ENCODE measurements around the gene HOXC10.

HOXC10 gene

GRCh38 chr12:54003625-54004024 lies 18.7 kb downstream of the HOXC10 start:
- DNase-seq (ENCODE audit: low read depth in 2 of 2): no peak

DNA sequence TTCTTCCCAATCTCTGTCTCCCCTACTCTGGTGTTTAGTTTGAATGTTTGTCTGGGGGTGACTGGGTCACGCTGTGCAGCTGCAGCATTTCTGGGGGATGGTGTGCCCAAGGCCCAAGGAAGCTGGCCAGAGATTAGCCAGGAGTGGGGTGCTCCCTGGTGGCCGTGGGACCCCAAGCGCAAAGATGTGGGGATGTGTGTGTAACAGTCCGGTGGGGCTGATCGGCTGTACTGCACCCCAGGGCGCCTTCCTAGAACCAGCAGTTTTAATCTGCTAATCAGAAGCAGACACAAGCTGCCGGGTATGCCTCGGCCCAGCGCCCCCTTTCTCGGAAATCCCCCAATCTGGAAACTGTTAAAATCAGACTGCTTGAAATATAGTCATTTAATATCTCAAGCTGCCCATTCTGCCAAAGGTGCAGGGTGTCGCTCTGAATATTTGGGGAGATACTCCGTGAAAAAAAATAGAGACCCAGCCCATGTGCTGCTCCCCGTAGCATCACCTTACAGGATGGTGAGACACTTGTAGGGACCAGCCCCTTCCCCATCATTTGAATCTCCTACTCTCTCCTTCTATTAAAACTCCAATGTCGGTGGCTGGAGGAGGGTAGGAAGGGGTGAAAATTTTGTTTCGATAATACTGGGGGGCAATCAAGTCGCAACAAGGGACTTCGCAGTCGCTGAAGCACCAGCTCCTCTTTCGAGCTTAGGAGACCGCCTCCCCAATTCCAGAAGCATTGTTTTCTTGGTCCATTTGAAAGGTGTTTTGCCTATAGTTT lies 19.3 kb downstream of the HOXC10 start:
- no peak for DNase-seq (ENCODE audit: low read depth in 2 of 2)

- no peak for DNase-seq (ENCODE audit: low read depth in 2 of 2)
Observed at GRCh38 chr12:54004841-54005530, 20.0 kb downstream of the HOXC10 start.

- no peak for DNase-seq (ENCODE audit: low read depth in 2 of 2)
Observed at GRCh38 chr12:54005531-54005852, 20.5 kb downstream of the HOXC10 start.

GRCh38 chr12:54005853-54006558 lies 21.1 kb downstream of the HOXC10 start:
- DNase-seq (ENCODE audit: low read depth in 2 of 2): peak; percentile 61 to 64

GRCh38 chr12:54006559-54007220 lies 21.7 kb downstream of the HOXC10 start:
- no peak for DNase-seq (ENCODE audit: low read depth in 2 of 2)

- no peak for DNase-seq (ENCODE audit: low read depth in 2 of 2)
Observed at GRCh38 chr12:54007538-54008259, 22.8 kb downstream of the HOXC10 start.

DNA sequence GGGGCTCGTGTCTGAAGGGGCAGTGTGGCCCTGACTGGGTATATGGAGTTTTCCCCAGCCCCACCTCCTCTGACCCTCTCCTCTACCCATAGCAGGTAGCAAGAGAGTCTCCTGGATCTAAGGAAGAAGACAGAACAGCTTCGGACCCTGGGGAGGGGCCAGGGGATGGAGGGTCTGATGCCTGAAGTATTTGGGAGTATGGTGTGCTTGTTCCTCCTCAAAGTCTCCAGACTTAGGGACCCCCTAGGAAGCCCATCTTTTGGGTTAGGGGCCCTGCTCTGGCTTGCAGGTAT lies 23.3 kb downstream of the HOXC10 start:
- DNase-seq (ENCODE audit: low read depth in 2 of 2): no peak

- no peak for DNase-seq (ENCODE audit: low read depth in 2 of 2)
Observed at GRCh38 chr12:54009171-54010052, 24.5 kb downstream of the HOXC10 start.

GRCh38 chr12:54010053-54010971 lies 25.4 kb downstream of the HOXC10 start:
- DNase-seq (ENCODE audit: low read depth in 2 of 2): no peak

DNA sequence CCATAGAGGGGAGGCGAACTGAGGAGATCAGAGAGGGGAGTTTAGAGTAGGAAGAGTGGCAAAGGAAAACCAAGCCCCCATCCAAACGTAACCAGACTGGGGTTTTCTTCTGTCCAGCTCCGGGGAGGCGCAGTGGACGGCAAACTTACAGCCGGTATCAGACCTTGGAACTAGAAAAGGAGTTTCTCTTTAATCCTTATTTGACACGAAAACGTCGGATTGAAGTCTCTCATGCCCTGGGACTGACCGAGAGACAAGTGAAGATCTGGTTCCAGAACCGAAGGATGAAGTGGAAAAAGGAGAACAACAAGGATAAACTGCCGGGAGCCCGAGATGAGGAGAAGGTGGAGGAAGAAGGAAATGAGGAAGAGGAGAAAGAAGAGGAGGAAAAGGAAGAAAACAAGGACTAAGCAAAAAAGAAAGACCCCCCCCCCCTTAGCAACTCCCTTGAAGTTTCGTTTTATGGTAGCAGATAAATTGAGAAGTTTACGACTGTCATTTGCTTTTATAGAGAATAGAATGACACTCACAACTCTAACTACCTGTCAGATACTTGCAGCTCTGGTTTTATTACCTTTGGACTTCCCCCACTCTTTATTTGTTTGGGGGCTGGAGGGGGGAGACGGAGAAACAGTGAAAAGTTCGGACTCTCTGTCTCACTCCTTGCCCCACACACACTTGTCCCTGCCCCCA lies 26.2 kb downstream of the HOXC10 start:
- no peak for DNase-seq (ENCODE audit: low read depth in 2 of 2)

GRCh38 chr12:54011665-54012532 lies 27.0 kb downstream of the HOXC10 start:
- DNase-seq (ENCODE audit: low read depth in 2 of 2): no peak

DNA sequence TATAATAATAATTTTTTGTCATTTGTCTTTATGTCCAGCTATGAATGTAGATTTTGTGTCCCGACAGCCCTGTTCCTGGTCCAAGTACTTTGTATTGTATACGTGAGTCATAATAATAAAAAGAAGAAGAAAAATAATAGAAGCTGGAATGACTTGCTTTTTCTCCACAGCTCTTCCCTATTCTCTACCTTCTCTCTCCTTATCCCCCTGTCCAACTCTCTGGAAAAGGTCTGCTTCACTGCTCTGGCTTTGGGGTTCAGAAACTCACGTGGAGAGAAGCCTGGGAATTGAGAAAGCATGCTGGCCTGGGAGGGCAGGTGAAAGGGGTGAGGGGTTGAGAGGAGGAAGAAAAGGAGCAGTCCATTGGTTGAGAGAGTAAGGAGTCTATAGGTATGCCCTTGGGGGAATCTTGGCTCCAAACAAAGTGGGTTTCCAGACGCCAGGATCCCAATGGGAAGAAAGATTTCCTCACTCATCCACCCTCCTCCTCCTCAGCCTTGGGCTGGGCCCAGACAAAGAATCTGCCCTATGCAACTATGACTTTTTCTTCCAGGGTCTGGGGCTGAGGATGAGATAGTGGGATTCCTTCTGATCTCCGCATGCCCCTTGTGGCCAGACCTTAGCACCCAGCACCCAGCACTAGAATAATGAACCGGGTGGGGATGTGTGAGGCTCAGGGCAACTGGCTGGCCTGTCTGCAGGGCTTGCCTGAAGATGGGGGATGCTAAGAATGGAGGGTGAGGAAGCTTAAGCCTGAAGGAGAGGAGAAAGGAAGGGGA lies 27.9 kb downstream of the HOXC10 start:
- DNase-seq (ENCODE audit: low read depth in 2 of 2): no peak

- DNase-seq (ENCODE audit: low read depth in 2 of 2): no peak
Observed at GRCh38 chr12:54014377-54015017, 29.6 kb downstream of the HOXC10 start.

GRCh38 chr12:54015018-54015931 lies 30.3 kb downstream of the HOXC10 start:
- DNase-seq (ENCODE audit: low read depth in 2 of 2): no peak

DNA sequence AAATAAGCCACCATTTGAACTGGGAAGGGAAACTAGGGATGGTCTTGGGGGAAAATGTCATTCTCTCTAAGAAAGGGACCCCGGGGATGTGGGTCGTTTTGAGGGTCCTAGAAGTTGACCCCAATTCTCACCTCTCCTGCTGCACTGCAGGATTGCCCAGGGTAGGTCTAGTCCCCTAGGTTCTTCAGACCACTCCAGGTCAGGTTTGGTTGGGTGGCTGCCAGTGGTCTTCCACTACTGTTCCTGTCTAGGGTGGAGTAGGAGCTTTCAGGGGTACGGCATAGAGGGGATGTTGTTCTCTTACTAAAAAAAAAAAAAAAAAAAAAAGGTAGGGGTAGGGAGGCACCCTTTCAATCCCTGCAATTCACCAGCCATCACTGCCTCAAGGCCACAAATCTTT lies 31.1 kb downstream of the HOXC10 start:
- no peak for DNase-seq (ENCODE audit: low read depth in 2 of 2)

Data from stimulated activated CD8-positive, alpha-beta memory T cell treated with anti-CD3 and anti-CD28 coated beads, Interleukin-15, amount 100 ng/mL, for 48 hours (primary cell).